ENCODE results near the gene FARP1.

The FARP1 gene

DNA sequence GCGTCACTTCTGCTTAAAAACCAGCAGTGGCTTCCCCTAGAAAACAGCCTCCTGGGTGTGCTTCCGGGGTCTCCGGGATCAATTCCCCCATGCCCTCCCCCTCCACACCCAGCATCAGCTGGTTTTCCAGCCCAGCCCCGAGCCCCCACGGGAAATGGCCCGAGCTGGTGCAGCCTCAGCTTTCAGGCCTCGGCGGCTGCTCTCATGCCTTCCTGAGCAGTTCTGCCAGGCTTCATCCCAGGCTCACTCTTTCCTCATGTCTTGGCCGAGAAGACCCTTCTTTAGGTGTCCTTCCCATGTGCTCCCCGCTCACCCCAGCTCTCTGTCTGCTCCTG, 137.2 kb downstream of the FARP1 start:
- no peak overlapping the region for H3K4me3 ChIP-seq (ENCODE audit: low read depth, low read length)
- no peak for DNase-seq (ENCODE audit: low read depth)
- TF ChIP-seq, protein P1, sequence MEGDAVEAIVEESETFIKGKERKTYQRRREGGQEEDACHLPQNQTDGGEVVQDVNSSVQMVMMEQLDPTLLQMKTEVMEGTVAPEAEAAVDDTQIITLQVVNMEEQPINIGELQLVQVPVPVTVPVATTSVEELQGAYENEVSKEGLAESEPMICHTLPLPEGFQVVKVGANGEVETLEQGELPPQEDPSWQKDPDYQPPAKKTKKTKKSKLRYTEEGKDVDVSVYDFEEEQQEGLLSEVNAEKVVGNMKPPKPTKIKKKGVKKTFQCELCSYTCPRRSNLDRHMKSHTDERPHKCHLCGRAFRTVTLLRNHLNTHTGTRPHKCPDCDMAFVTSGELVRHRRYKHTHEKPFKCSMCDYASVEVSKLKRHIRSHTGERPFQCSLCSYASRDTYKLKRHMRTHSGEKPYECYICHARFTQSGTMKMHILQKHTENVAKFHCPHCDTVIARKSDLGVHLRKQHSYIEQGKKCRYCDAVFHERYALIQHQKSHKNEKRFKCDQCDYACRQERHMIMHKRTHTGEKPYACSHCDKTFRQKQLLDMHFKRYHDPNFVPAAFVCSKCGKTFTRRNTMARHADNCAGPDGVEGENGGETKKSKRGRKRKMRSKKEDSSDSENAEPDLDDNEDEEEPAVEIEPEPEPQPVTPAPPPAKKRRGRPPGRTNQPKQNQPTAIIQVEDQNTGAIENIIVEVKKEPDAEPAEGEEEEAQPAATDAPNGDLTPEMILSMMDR (IDR thresholded peaks at IDR 0.05; ENCODE audit: control insufficient read depth, extremely low read depth, insufficient read depth) = no peak

DNA sequence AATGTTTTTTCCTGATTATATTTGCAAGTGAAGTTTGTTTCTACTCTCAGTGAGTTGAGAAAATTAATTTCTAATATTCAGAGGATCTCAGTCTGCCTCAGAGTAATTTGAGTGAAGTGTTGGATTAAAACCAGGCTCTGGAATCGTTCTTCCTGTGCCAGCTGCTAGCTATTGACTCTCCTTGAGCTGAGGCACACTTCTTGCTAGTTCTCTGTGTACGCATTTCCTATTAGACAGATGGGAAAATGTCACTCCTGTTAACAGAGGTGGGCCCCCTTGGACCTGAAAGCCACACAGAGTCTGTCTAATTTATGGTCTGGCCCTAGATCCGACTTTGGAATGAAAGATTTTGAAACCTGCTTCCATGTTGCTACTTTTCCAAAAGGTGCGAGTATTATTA, 141.8 kb downstream of the FARP1 start:
- TF ChIP-seq, protein P1 (IDR thresholded peaks at IDR 0.05; ENCODE audit: control insufficient read depth, extremely low read depth, insufficient read depth) = no peak
- no peak for DNase-seq (ENCODE audit: low read depth)
- H3K4me3 ChIP-seq (ENCODE audit: low read depth, low read length) = no peak overlapping the region

DNA sequence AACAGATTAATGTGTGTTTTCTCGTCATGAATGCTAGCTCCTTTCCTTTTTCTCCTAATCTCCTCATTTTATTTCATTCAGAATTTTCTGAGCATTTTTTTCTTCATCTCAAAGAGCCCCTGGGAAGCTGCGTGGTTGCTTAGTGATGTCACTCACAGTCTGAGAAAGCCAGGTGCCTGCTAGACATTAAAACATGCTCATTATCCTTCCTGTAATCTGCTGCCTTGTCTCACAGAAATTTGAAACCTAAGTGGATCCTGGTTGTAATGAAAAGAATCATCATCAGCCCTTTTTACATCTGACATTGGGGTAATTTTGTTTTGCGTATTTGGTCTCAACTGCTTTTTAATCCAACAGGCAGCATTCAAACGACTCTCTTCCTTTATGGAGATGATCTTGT, 142.4 kb downstream of the FARP1 start:
- no peak for DNase-seq (ENCODE audit: low read depth)
- TF ChIP-seq, protein P1 (IDR thresholded peaks at IDR 0.05; ENCODE audit: control insufficient read depth, extremely low read depth, insufficient read depth) = no peak

DNA sequence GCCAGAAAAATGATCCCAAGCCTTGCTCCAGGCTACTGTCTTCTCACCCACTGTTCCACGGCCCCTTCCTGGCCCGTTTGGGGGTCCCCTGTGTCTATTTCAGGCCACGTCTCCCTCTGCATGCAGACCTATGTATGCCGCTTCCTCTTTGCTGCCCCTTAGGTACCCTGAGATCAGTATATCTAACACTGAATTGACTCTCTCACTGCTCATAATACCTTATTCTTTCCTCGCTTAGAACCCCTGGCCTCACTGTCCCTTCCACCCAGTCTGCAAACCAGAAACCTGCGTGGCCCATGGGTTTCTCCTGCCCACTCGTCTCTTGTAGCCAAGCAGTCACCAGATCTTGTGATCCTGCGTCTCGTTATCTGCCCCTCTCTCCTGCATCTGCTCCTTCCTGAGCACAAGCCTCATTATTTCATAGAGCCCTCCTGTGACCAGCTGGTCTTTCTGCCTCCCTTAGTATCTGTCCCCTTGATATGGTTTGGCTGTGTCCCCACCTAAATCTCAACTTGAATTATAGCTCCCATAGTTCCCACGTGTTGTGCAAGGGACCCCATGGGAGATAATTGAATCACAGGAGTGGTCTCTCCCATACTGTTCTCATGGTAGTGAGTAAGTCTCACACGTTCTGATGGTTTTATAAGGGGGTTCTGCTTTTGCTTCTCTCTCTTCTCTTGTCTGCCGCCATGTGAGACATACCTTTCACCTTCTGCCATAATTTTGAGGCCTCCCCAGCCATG, 143.1 kb downstream of the FARP1 start:
- TF ChIP-seq, protein P1 (IDR thresholded peaks at IDR 0.05; ENCODE audit: control insufficient read depth, extremely low read depth, insufficient read depth) = no peak
- H3K4me3 ChIP-seq (ENCODE audit: low read depth, low read length) = no peak overlapping the region
- DNase-seq (ENCODE audit: low read depth) = no peak

More for the DNA sequence above, 142.4 kb downstream of the FARP1 start:
- no peak overlapping the region for H3K4me3 ChIP-seq (ENCODE audit: low read depth, low read length)

DNA sequence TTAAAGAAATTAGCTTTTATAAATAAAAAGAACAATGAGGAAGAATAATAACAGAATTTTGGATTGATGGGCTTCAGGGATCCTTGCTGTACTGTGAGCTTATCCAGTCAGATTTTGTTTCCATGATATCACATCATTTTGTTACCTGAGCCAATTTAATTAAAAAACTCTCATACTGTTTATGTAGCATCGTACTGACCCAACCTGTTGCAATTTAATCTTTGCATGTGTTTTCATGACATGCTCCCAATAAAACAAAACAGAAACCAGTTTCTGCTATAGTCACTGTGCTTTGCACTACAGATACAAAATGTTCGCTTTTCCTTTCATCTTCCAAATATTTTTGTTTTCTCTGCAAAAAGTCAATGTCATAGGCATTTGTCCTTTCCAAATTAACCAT, 143.9 kb downstream of the FARP1 start:
- DNase-seq (ENCODE audit: low read depth) = no peak
- no peak overlapping the region for H3K4me3 ChIP-seq (ENCODE audit: low read depth, low read length)
- TF ChIP-seq, protein P1 (IDR thresholded peaks at IDR 0.05; ENCODE audit: control insufficient read depth, extremely low read depth, insufficient read depth) = no peak

DNA sequence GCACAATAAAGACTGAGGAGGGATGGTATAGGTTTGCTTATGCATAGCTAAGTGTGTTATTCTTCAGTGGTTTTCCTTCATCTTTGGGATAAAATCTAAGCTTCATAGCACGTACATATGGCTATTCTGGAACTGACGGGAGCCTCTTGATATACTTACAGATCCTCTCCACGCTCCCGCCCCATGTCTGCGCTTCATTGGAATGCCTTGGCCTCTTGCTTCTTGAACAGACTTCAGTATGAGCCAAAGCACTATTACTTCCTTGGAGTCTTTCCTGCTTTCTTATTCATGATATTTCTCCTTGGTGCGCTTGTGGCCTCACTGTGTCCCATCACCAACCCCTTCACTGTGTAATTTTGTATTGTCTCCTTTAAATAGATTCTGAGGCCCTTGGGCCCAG, 145.3 kb downstream of the FARP1 start:
- TF ChIP-seq, protein P1 (IDR thresholded peaks at IDR 0.05; ENCODE audit: control insufficient read depth, extremely low read depth, insufficient read depth) = no peak
- no peak for DNase-seq (ENCODE audit: low read depth)
- H3K4me3 ChIP-seq (ENCODE audit: low read depth, low read length) = no peak overlapping the region

DNA sequence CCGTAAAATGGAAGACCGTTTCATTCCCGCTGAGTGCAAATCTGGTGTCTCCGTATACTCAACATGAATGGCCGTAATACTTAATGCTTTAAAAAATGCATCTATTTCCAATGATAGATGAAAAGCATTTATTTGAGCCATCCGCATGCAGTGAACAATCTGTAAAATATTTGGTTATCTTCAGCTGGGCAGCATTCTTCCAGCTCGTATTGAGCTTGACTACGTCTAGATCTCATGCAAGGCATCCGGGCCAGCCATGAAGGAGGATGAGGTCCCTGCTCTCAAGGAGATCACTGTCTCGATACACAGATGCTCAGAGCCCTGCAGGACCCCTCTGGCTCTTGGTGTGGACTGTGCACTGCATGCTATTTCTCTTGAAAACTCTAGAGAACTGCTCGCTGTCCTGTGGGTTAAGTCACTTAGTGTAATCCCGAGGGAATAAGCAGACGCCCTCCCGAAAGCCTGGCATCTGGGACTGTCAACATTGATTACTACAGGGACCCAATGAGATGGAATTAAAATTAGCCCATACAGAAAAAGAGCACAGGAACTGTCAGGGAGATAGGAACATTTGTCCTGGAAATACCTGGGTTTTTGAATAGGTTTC, 146.5 kb downstream of the FARP1 start:
- no peak for DNase-seq (ENCODE audit: low read depth)
- TF ChIP-seq, protein P1 (IDR thresholded peaks at IDR 0.05; ENCODE audit: control insufficient read depth, extremely low read depth, insufficient read depth) = no peak
- H3K4me3 ChIP-seq (ENCODE audit: low read depth, low read length) = no peak overlapping the region

Data from LNCaP clone FGC (cell line).